Lower leg skin (tissue), 3 donors: ENCODE results near the gene GPR137B.

Source experiments
- POLR2A ChIP-seq, 2 donors: fragments of 450-650 bp; IDR thresholded peaks; one replicate each; pipeline ENCODE4 v1.6.1; 2016 to 2017; ENCODE audit warnings: antibody characterized with exemption in 2 of 2, mild to moderate bottlenecking in 1 of 2, moderate library complexity in 1 of 2
- TF ChIP-seq, protein P1 (sequence below), 3 donors: fragments of 450-650 bp; IDR thresholded peaks; one replicate each; pipeline ENCODE4 v1.5.1; 2016; ENCODE audit warnings: antibody characterized with exemption in 3 of 3, mild to moderate bottlenecking in 3 of 3, moderate library complexity in 2 of 3

DNA sequence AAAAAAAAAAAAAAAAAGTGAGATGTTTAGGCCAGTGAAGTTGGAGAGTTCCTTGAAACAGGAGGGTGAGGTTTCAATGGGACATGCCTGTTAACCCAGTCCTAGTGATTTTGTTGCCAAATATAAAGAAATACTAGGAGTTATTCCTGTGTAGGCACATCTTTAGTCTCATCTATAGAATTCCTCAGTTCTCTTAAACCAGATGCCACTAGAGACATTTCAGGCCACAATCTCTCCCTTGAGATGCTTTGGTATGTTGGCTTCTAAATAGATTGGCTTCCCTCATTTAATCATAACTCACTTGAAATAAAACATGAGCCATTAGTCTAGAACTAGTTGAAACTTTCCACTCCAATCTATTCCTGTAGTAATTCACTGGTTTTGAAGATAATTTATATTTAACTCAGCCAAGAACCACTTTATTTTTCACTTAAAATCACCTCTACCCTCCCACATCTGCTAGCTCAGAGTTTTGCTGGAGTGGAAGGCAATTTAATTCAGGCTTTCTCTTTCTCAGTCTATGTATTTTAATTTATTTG, 29.8 kb downstream of the GPR137B start:
- TF ChIP-seq, protein P1, sequence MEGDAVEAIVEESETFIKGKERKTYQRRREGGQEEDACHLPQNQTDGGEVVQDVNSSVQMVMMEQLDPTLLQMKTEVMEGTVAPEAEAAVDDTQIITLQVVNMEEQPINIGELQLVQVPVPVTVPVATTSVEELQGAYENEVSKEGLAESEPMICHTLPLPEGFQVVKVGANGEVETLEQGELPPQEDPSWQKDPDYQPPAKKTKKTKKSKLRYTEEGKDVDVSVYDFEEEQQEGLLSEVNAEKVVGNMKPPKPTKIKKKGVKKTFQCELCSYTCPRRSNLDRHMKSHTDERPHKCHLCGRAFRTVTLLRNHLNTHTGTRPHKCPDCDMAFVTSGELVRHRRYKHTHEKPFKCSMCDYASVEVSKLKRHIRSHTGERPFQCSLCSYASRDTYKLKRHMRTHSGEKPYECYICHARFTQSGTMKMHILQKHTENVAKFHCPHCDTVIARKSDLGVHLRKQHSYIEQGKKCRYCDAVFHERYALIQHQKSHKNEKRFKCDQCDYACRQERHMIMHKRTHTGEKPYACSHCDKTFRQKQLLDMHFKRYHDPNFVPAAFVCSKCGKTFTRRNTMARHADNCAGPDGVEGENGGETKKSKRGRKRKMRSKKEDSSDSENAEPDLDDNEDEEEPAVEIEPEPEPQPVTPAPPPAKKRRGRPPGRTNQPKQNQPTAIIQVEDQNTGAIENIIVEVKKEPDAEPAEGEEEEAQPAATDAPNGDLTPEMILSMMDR (IDR thresholded peaks at IDR 0.05), result no peak
- TF ChIP-seq POLR2A (IDR thresholded peaks at IDR 0.05), result no peak
